ENCODE results near the gene CAV3. TPM values are rescaled to one million over a fixed set of nuclear protein-coding genes. Genes with fewer than 3 reads are reported as not detected.

The CAV3 gene
- total RNA-seq, 1 donor from 2014 or later: not detected

DNA sequence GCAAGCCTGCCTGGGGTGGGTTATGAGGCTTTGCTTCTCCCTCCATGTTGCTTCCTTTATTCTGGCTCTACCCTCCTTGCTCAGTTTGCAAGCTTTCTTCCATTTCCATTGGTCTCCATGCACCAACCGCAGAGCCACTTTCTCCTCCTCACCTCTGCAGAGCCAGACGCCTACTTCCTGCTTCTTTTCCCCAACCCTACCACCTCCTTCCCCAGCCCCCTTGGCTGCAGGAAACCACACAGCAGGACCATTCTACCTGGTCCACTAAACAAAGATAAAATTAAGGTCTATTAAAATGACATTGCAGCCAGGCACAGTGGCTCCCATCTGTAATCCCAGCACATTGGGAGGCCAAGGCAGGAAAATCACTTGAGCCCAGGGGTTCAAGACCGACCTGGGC lies 10.0 kb upstream of the CAV3 start:
- DNase-seq (ENCODE audit: low read depth): no peak
- Histone ChIP-seq H3K27me3 (ENCODE audit: control insufficient read depth, insufficient read depth, low read length) (no peaks in the 10 kb centered on the region), H3K36me3 (ENCODE audit: control insufficient read depth, insufficient read depth, low read length) (no peaks in the 10 kb centered on the region), H3K4me3 (ENCODE audit: low read depth, low read length) (no peak overlapping the region)
- TF ChIP-seq, protein P1, sequence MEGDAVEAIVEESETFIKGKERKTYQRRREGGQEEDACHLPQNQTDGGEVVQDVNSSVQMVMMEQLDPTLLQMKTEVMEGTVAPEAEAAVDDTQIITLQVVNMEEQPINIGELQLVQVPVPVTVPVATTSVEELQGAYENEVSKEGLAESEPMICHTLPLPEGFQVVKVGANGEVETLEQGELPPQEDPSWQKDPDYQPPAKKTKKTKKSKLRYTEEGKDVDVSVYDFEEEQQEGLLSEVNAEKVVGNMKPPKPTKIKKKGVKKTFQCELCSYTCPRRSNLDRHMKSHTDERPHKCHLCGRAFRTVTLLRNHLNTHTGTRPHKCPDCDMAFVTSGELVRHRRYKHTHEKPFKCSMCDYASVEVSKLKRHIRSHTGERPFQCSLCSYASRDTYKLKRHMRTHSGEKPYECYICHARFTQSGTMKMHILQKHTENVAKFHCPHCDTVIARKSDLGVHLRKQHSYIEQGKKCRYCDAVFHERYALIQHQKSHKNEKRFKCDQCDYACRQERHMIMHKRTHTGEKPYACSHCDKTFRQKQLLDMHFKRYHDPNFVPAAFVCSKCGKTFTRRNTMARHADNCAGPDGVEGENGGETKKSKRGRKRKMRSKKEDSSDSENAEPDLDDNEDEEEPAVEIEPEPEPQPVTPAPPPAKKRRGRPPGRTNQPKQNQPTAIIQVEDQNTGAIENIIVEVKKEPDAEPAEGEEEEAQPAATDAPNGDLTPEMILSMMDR (IDR thresholded peaks at IDR 0.05; ENCODE audit: insufficient read depth, low read length, poor library complexity, severe bottlenecking): no peak

DNA sequence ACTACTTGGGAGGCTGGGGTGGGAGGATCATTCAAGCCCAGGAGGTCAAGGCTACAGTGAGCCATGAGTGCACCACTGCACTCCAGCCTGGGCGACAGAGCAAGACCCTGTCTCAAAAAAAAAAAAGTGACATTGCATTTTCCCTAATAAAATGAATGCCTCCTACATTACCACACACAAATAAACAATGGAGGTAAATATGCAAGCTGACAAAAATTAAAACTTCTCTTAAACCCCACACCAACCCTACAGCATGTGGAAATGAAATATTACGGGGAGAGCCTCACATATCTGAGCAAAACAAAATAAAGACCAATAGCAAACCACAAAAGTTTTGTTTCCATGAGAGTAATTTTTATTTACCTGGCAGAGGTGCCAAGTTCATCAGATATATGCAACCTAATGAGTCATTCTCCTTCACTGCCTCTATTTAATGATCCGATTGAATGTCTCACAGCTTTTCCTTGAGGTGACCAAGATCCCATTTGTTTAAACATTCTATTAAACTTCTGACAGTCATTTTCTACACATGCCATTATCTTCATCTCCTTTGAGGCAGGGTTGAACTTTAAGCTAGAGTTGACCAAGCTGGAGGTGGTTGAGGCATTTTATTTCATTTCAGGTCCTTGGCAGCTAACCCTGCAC lies 9.4 kb upstream of the CAV3 start:
- Histone ChIP-seq H3K4me3 (ENCODE audit: low read depth, low read length) (no peak overlapping the region), H3K27me3 (ENCODE audit: control insufficient read depth, insufficient read depth, low read length) (no peaks in the 10 kb centered on the region), H3K36me3 (ENCODE audit: control insufficient read depth, insufficient read depth, low read length) (no peaks in the 10 kb centered on the region)
- TF ChIP-seq, protein P1 (IDR thresholded peaks at IDR 0.05; ENCODE audit: insufficient read depth, low read length, poor library complexity, severe bottlenecking): no peak
- DNase-seq (ENCODE audit: low read depth): peak; percentile 23

DNA sequence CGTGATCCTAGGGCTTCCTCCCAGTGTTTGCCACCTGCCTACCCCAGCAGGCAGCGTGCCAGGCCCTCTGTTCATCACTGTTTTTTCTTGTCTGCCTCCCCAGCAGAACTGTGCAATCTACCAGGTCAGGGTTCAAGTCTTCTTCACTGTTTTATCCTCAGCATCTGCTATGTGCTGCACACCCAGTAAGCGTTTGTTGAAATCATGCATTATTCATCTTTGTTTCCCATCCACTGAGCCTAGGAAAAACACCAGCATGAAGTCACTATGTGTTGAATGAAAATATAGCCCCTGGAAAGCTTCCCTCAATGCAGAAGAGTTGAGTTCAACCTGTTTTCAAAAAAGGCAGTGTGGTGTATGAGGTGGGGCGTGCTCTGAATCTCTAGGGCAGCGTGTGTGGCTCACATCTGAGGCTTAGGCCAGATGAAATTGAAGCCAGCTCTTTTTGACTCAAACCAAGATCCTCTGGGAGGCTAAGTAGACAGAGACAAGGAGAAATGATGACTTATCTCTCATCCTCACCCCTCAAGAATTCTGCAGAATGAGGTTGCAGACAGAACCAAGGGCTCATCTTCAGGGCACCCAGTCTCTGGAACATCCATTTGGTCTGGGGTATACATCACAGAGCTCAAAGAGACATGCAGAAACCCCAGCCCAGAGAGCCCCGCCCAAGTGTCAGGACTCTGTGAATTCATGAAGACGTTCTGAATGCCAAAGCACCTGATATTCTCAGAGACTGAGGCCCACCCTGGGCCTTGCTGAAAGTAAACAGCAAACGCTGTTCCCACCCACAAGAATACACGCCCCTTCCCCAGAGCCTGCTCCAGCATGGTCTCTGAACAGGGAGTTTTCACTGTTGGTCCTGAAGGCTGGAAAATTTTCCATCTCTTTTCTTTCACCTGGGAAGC lies 5.7 kb upstream of the CAV3 start:
- TF ChIP-seq, protein P1 (IDR thresholded peaks at IDR 0.05; ENCODE audit: insufficient read depth, low read length, poor library complexity, severe bottlenecking): no peak
- no peak overlapping the region for H3K4me3 ChIP-seq (ENCODE audit: low read depth, low read length)

DNA sequence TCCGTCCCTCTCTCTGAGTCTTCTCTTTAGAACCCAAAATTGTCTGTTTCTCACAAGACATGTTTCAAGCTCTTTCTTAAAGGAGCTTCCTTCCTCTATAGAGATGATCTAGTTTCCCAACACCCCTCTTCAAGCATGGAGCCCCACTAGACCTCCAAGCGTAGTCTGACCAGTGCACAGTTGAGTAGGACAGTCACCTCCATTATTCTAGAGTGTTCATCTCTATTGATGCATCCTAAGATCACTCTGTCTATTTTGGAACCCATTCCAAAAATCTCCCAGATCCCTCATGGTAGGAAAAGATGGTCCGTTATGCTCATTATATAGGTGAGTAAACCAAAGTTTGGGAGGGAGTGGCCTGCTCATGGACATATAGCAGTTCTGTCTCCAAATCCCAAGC lies 4.1 kb upstream of the CAV3 start:
- no peak overlapping the region for H3K4me3 ChIP-seq (ENCODE audit: low read depth, low read length)
- TF ChIP-seq, protein P1 (IDR thresholded peaks at IDR 0.05; ENCODE audit: insufficient read depth, low read length, poor library complexity, severe bottlenecking): no peak
- DNase-seq (ENCODE audit: low read depth): no peak
- H3K27me3 ChIP-seq (ENCODE audit: control insufficient read depth, insufficient read depth, low read length): no peaks in the 10 kb centered on the region
- no peaks in the 10 kb centered on the region for H3K36me3 ChIP-seq (ENCODE audit: control insufficient read depth, insufficient read depth, low read length)

More for the DNA sequence above, 5.7 kb upstream of the CAV3 start:
- Histone ChIP-seq H3K36me3 (ENCODE audit: control insufficient read depth, insufficient read depth, low read length) (no peaks in the 10 kb centered on the region), H3K27me3 (ENCODE audit: control insufficient read depth, insufficient read depth, low read length) (no peaks in the 10 kb centered on the region)
- no peak for DNase-seq (ENCODE audit: low read depth)

DNA sequence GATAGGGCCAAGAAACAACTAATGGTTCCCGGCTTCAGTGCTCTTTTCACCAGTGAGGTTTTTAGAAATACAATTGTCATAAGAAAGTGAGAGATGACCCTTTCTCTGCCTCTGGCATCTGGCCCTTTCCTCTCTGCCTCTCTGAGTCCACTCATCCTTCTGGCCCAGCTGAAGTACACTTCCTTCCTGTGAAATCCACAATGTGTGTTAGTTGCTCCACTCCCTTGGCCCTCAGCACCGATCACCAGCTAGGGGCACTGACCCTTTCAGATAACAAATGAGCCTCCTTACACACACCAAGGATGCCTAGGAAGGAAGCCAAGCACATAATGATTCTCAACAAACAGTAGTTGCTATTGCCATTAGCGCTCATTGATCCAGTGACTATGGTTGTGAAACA lies 2.9 kb upstream of the CAV3 start:
- TF ChIP-seq, protein P1 (IDR thresholded peaks at IDR 0.05; ENCODE audit: insufficient read depth, low read length, poor library complexity, severe bottlenecking): no peak
- Histone ChIP-seq H3K4me3 (ENCODE audit: low read depth, low read length) (no peak overlapping the region), H3K36me3 (ENCODE audit: control insufficient read depth, insufficient read depth, low read length) (no peaks in the 10 kb centered on the region), H3K27me3 (ENCODE audit: control insufficient read depth, insufficient read depth, low read length) (no peaks in the 10 kb centered on the region)
- DNase-seq (ENCODE audit: low read depth): no peak
